Stimulated activated naive CD8-positive, alpha-beta T cell treated with anti-CD3 and anti-CD28 coated beads, Interleukin-15, Interleukin-2, amounts not matched to agents 100 ng/mL and 50 ng/mL, for 24 hours (primary cell): Measurements from ENCODE around the gene MLC1.

Experiments
- H3K27ac Mint-ChIP-seq: one replicate; pipeline ENCODE4 v1.8.0; 2021; ENCODE audit warnings: mild to moderate bottlenecking, mixed read lengths
- H3K27me3 Mint-ChIP-seq: one replicate; pipeline ENCODE4 v1.8.0; 2021; ENCODE audit warnings: mixed read lengths
- H3K36me3 Mint-ChIP-seq: one replicate; pipeline ENCODE4 v1.8.0; 2021; ENCODE audit warnings: low read depth, mixed read lengths
- H3K4me1 Mint-ChIP-seq: one replicate; pipeline ENCODE4 v1.8.0; 2021; ENCODE audit warnings: low read depth, mixed read lengths
- H3K4me3 Mint-ChIP-seq: one replicate; pipeline ENCODE4 v1.8.0; 2021; ENCODE audit warnings: mild to moderate bottlenecking, mixed read lengths
- H3K9me3 Mint-ChIP-seq: one replicate; pipeline ENCODE4 v1.8.0; 2021; ENCODE audit warnings: mixed read lengths

Gene MLC1

GRCh38 chr22:50030297-50031188 lies 54.7 kb downstream of the MLC1 start:
- peaks cover 3% of the 10 kb centered on the region for H3K36me3 Mint-ChIP-seq
- no peaks in the 10 kb centered on the region for H3K9me3 Mint-ChIP-seq
- H3K4me3 Mint-ChIP-seq: no peak overlapping the region
- peaks cover 37% of the 10 kb centered on the region for H3K4me1 Mint-ChIP-seq
- H3K27ac Mint-ChIP-seq: no peak overlapping the region
- H3K27me3 Mint-ChIP-seq: peaks cover 7% of the 10 kb centered on the region

DNA sequence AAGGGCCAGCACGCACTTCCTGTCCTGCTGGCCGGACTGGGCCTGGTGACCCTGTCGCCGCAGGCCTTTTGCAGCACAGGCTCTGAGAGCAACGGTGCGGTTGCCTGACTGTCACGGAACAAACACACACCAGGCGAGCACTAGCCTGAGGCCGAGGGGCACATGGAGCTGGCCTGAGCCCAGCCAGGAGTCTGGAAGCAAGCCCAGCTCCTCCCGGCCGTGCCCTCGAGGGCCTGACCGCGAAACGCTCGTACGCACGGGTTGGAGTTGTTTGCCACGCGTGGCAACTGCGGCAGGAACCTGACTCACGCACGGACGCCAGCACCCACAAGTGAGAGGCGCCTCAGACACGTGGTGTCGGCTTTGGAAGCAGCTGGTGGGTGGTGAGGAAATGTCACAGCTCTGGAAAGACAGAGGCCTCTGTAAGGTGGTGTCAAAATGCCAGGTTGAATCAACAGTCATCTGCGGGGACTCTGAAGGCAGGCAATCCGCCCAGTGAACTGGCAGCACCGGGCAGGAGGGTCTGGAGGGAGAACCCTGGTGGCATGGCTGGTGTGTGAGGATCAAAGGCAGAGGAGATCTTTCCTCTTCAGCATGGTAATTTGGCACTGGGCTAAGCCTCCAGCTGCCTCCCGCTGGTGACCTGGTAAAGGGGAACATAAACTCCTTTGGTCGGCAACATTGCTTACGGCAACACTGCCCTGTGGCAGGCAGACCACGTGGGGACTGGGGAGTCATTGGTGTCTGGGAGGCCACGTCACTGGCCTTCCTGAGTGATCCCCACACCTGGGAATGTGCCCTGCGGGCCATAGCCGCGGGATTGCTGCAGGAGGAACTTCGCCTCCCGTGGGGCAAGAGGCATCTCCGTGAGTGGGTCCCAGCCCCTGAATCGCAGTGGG lies 57.3 kb downstream of the MLC1 start:
- peaks cover 3% of the 10 kb centered on the region for H3K36me3 Mint-ChIP-seq
- H3K27me3 Mint-ChIP-seq: peaks cover 7% of the 10 kb centered on the region
- peaks cover 37% of the 10 kb centered on the region for H3K4me1 Mint-ChIP-seq
- H3K4me3 Mint-ChIP-seq: no peak overlapping the region
- peak overlapping the region; percentile 82 for H3K27ac Mint-ChIP-seq
- H3K9me3 Mint-ChIP-seq: no peaks in the 10 kb centered on the region

GRCh38 chr22:50025993-50026392 lies 59.2 kb downstream of the MLC1 start:
- H3K4me3 Mint-ChIP-seq: no peak overlapping the region
- no peaks in the 10 kb centered on the region for H3K9me3 Mint-ChIP-seq
- H3K36me3 Mint-ChIP-seq: peaks cover 3% of the 10 kb centered on the region
- peaks cover 37% of the 10 kb centered on the region for H3K4me1 Mint-ChIP-seq
- H3K27me3 Mint-ChIP-seq: peaks cover 7% of the 10 kb centered on the region
- H3K27ac Mint-ChIP-seq: no peak overlapping the region

- Mint-ChIP-seq H3K27me3 (peaks cover 7% of the 10 kb centered on the region), H3K27ac (no peak overlapping the region), H3K9me3 (no peaks in the 10 kb centered on the region), H3K4me1 (peaks cover 20% of the 10 kb centered on the region), H3K4me3 (no peak overlapping the region), H3K36me3 (peaks cover under 1% of the 10 kb centered on the region)
Measured at GRCh38 chr22:50022171-50022819, 62.9 kb downstream of the MLC1 start.

DNA sequence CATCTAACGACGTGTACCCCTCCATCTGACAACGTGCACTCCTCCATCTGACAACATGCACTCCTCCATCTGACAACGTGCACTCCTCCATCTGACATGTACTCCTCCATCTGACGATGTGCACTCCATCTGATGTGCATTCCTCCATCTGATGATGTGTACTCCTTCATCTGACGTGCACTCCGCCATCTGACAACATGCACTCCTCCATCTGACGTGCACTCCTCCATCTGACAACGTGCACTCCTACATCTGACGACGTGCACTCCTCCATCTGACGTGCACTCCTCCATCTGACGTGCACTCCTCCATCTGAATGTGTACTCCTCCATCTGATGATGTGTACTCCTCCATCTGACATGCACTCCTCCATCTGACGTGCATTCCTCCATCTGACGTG lies 64.6 kb downstream of the MLC1 start:
- H3K4me3 Mint-ChIP-seq: no peak overlapping the region
- H3K27ac Mint-ChIP-seq: no peak overlapping the region
- H3K36me3 Mint-ChIP-seq: peaks cover 4% of the 10 kb centered on the region
- no peaks in the 10 kb centered on the region for H3K9me3 Mint-ChIP-seq
- H3K4me1 Mint-ChIP-seq: peaks cover 11% of the 10 kb centered on the region
- no peaks in the 10 kb centered on the region for H3K27me3 Mint-ChIP-seq

- peaks cover 1% of the 10 kb centered on the region for H3K4me1 Mint-ChIP-seq
- peaks cover 4% of the 10 kb centered on the region for H3K36me3 Mint-ChIP-seq
- peak overlapping the region; percentile 74 for H3K4me3 Mint-ChIP-seq
- no peak overlapping the region for H3K27ac Mint-ChIP-seq
- H3K9me3 Mint-ChIP-seq: no peaks in the 10 kb centered on the region
- H3K27me3 Mint-ChIP-seq: no peaks in the 10 kb centered on the region
Measured at GRCh38 chr22:50019316-50019715, 65.9 kb downstream of the MLC1 start.

DNA sequence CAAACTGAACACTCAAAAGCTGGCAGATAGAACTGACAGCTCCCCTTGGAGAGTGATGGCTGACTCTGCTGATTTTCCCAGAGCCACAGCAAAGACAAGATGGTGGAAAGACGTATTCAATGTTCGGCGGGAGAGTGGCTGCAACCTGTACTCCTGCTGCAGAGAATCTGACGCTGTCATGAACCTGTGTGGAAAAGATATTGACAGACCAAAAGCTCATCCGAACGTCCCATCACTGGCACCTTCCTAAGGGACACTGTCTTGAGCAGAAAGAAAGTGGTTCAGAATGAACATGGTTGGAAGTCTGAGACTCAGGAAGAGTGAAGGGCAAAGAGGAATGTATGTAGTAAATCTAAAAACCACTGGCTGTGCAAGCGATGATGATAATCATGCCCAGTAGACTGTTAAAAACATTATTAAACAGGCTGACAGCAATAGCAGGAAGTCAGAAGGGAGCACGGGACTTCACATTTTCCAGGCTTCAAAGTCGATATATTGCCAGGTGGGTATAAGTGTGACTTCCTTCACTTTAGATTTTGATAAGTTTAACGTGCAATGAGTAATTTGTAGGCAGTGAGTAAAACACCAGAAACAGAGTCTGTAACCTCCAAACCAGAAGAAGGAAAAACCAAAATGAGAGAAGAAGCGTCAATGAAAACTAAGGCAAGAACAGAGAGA lies 66.5 kb downstream of the MLC1 start:
- no peaks in the 10 kb centered on the region for H3K9me3 Mint-ChIP-seq
- no peak overlapping the region for H3K27ac Mint-ChIP-seq
- H3K36me3 Mint-ChIP-seq: peaks cover 4% of the 10 kb centered on the region
- peak overlapping the region; percentile 74 for H3K4me3 Mint-ChIP-seq
- no peaks in the 10 kb centered on the region for H3K4me1 Mint-ChIP-seq
- H3K27me3 Mint-ChIP-seq: no peaks in the 10 kb centered on the region

GRCh38 chr22:50017701-50018224 lies 67.5 kb downstream of the MLC1 start:
- Mint-ChIP-seq H3K27me3 (no peaks in the 10 kb centered on the region), H3K4me3 (peak overlapping the region; percentile 74)

DNA sequence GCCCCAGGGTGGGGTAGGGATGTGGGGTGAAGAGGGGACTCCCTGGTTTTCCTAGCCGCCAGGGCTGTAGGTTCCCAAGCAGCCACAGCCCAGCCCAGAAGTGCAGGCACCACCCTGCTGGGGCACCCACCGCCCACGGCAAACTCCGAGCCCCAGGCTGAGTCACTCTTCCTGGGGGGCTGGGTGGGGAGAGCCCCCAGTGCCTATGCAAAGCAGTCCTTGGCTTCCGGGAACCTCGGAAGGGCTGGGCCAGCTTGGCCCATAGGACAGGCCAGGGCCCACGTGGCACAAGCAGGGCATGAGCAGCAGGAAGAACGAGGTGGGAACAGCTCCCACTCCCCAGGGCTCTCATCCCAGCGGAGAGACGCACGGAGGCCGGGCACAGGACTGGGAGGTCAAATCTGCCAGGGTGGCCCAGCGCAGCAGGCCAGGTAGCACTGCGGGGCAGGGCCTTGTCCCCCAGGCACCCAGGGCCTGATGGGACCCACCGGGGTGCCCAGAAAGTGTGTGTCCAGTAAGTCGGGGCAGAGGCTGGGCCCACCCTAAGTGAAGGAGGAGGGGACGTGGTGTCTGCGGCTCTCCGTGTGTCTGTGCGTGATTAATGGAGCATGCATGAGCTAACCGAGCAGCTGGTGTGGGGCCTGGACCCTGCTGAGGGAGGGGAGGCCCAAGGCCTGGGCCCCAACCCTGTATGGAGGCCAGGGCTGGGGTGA lies 68.1 kb downstream of the MLC1 start:
- H3K27me3 Mint-ChIP-seq: no peaks in the 10 kb centered on the region
- peak overlapping the region; percentile 74 for H3K4me3 Mint-ChIP-seq
- H3K9me3 Mint-ChIP-seq: no peaks in the 10 kb centered on the region
- H3K4me1 Mint-ChIP-seq: peaks cover 5% of the 10 kb centered on the region
- H3K27ac Mint-ChIP-seq: no peak overlapping the region
- peaks cover 4% of the 10 kb centered on the region for H3K36me3 Mint-ChIP-seq

More at GRCh38 chr22:50017701-50018224, 67.5 kb downstream of the MLC1 start:
- no peaks in the 10 kb centered on the region for H3K9me3 Mint-ChIP-seq
- peaks cover 4% of the 10 kb centered on the region for H3K36me3 Mint-ChIP-seq
- H3K4me1 Mint-ChIP-seq: peaks cover 5% of the 10 kb centered on the region
- H3K27ac Mint-ChIP-seq: no peak overlapping the region

DNA sequence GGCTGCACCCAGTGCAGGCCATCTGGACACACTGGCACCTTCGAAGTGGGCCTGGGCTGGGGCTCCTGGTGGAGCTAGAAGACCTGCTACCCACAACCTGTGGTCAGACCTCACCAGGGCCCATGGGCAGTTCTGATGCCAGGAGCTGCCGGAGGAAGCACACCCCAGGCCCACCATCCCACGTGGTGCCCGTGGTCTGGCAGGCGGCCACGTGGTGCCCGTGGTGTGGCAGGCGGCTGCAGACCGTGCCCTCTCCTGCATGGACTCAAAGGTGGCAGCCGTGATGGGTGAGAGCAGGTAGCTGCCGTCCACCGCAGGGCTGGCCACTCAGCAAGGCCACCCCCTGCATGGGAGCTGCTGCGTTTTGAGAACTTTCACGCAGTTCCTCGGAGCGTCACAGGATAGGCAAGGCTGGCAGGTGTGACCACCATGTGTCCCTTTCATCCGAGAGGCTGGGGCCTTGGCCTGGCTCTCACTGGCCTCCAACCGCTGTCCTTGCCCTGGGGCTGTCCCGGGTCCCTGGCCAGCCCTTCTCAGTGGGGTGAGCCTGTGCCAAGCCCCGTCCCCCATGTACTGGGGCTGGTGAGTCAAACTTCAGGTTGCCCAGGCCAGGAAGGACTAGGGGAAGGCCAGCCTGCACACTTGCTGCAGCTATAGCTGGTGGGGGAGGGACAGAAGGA lies 68.8 kb downstream of the MLC1 start:
- no peaks in the 10 kb centered on the region for H3K9me3 Mint-ChIP-seq
- peak overlapping the region; percentile 63 for H3K27ac Mint-ChIP-seq
- no peaks in the 10 kb centered on the region for H3K27me3 Mint-ChIP-seq
- peaks cover 4% of the 10 kb centered on the region for H3K36me3 Mint-ChIP-seq
- H3K4me3 Mint-ChIP-seq: peak overlapping the region; percentile 74
- H3K4me1 Mint-ChIP-seq: peaks cover 12% of the 10 kb centered on the region

DNA sequence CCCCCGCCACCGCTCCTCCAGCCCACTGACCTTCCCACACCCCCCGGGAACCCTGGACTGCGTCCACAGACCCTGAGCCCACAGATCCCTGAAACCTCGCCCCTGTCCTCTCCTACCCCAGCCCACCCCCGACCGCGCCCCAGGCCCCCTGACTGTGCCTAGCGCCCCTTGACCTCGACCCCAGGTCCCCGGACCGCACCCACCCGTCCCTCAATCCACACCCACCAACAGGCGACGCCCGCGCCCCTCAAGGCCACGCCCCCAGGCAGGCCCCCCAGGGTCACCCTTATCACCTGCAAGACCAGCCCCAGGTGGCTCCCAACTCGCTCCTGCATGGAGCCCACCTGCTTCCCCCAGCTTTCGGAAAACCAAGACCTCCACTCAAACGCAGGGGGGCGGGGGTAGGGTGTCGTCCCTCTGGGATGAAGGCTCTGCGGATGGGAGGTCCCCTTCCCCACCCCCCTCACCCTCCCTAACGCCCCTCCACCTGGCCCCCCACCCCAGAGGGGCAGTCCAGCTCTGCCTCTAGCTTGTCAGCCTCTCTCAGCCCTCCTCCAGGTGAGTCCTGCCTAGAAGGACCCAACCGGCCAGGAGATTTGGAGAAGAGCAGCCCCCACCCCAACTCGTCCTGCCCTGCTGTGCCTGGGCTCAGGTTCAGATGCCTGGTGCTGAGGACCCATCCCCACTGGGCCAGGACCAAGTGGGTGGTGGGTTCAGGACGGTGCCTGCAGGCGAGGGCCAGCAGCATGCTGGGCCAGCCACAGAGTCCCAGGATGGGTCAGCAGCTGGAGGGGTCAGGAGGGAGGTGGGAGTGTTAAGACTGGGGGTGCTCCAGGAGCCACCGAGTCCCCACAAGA lies 69.5 kb downstream of the MLC1 start:
- Mint-ChIP-seq H3K9me3 (no peaks in the 10 kb centered on the region), H3K27me3 (no peaks in the 10 kb centered on the region), H3K27ac (peak overlapping the region; percentile 40), H3K4me3 (no peak overlapping the region), H3K36me3 (peaks cover 4% of the 10 kb centered on the region), H3K4me1 (peaks cover 16% of the 10 kb centered on the region)

DNA sequence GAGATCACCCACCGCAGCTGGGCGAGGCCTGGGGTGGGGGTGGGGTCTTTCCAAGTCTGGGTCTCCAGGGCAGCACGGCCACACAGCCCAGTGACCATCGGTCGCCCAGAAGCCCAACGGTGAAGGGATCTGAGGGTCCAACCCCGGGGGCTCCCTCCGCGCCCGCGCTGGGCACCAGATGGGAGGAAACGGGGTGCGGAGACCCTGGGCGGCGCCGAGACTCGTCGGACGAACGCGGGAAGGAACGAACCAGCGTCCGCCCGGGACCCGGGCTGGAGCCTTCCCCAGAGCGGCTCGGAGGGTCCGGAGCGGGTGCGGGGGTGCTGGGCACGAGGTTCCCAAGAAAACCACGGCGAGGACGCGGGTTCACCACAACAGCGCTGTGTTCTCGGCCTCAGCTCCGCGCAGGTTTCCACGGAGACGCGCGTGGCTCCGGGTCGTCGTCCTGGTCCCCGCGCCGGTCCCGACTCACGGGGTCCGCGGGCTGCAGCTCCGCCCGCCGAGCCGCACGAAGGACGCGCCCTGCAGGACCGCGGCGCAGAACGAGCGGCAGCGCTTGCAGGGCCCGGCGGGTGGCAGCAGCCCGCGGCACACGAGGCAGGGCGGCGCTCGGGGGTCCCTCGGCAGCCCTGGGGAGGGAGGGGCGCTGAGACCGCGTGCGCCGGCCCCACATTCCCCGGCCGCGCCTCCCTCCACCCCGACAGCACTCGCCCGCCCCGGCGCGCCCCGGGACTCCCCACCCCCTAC lies 70.4 kb downstream of the MLC1 start:
- Mint-ChIP-seq H3K4me3 (no peak overlapping the region), H3K4me1 (peaks cover 16% of the 10 kb centered on the region), H3K27me3 (no peaks in the 10 kb centered on the region), H3K27ac (no peak overlapping the region), H3K9me3 (no peaks in the 10 kb centered on the region), H3K36me3 (peaks cover 4% of the 10 kb centered on the region)
